GM21786 (cell line): Measurements from ENCODE around the gene SHISAL1.
"Not testable (repeated sequence)": the region's sequence is repeated elsewhere in the genome, so short reads cannot be mapped to it uniquely, and the experiment has no call there.

Experiments
- ATAC-seq: cut with Tn5 transposase; IDR thresholded peaks from one replicate; pipeline ENCODE4 v1.9.1; 2021; ENCODE audit not compliant: unreplicated experiment

SHISAL1 gene

GRCh38 chr22:44244265-44244822 lies 68.4 kb downstream of the SHISAL1 start:
- no peak for ATAC-seq

GRCh38 chr22:44243761-44244160 lies 69.0 kb downstream of the SHISAL1 start:
- ATAC-seq: no peak

- ATAC-seq: no peak
These were observed 69.6 kb downstream of the SHISAL1 start for GRCh38 chr22:44242946-44243724.

GRCh38 chr22:44241121-44241520 lies 71.6 kb downstream of the SHISAL1 start:
- not testable (repeated sequence) for ATAC-seq

GRCh38 chr22:44237290-44237689 lies 75.5 kb downstream of the SHISAL1 start:
- ATAC-seq: no peak

GRCh38 chr22:44234372-44234771 lies 78.4 kb downstream of the SHISAL1 start:
- not testable (repeated sequence) for ATAC-seq

- ATAC-seq: no peak
These were observed 81.5 kb downstream of the SHISAL1 start for GRCh38 chr22:44231233-44231632.

- no peak for ATAC-seq
These were observed 82.9 kb downstream of the SHISAL1 start for GRCh38 chr22:44229809-44230208.

GRCh38 chr22:44229331-44229730 lies 83.4 kb downstream of the SHISAL1 start:
- ATAC-seq: no peak

GRCh38 chr22:44225812-44226211 lies 86.9 kb downstream of the SHISAL1 start:
- ATAC-seq: no peak

- no peak for ATAC-seq
These were observed 87.6 kb downstream of the SHISAL1 start for GRCh38 chr22:44225091-44225689.

GRCh38 chr22:44224166-44224565 lies 88.6 kb downstream of the SHISAL1 start:
- no peak for ATAC-seq

GRCh38 chr22:44221710-44222475 lies 90.9 kb downstream of the SHISAL1 start:
- no peak for ATAC-seq

GRCh38 chr22:44220727-44221680 lies 91.7 kb downstream of the SHISAL1 start:
- no peak for ATAC-seq

GRCh38 chr22:44219101-44219870 lies 93.5 kb downstream of the SHISAL1 start:
- no peak for ATAC-seq

GRCh38 chr22:44218071-44218470 lies 94.7 kb downstream of the SHISAL1 start:
- ATAC-seq: no peak

GRCh38 chr22:44217346-44217745 lies 95.4 kb downstream of the SHISAL1 start:
- no peak for ATAC-seq

GRCh38 chr22:44215287-44215686 lies 97.5 kb downstream of the SHISAL1 start:
- no peak for ATAC-seq

GRCh38 chr22:44214764-44215163 lies 98.0 kb downstream of the SHISAL1 start:
- no peak for ATAC-seq

GRCh38 chr22:44214187-44214586 lies 98.6 kb downstream of the SHISAL1 start:
- ATAC-seq: no peak
